GM18868 (cell line): Measurements from ENCODE around the gene TEAD3.

ENCODE experiments used
- ATAC-seq: cut with Tn5 transposase; IDR thresholded peaks from one replicate; pipeline ENCODE4 v1.9.1; 2021; ENCODE audit warnings: mild to moderate bottlenecking, moderate library complexity; ENCODE audit not compliant: unreplicated experiment

Gene TEAD3

GRCh38 chr6:35514587-35514986, 17.7 kb upstream of the TEAD3 start:
- ATAC-seq = no peak

GRCh38 chr6:35512740-35513139, 15.9 kb upstream of the TEAD3 start, which contains the start of gene TULP1:
Gene TULP1, minus strand, starts transcription at chr6:35512896. Its CDS starts 38 bp downstream, at chr6:35512858.
- no peak for ATAC-seq

GRCh38 chr6:35512006-35512405, 15.1 kb upstream of the TEAD3 start:
- no peak for ATAC-seq

GRCh38 chr6:35511562-35511941, 14.7 kb upstream of the TEAD3 start:
- no peak for ATAC-seq

GRCh38 chr6:35510916-35511561, 14.2 kb upstream of the TEAD3 start:
- no peak for ATAC-seq

- no peak for ATAC-seq
Observed at GRCh38 chr6:35508542-35508941, 11.7 kb upstream of the TEAD3 start.

- ATAC-seq = no peak
Observed at GRCh38 chr6:35508027-35508426, 11.1 kb upstream of the TEAD3 start.

GRCh38 chr6:35507221-35507620, 10.3 kb upstream of the TEAD3 start:
- no peak for ATAC-seq

GRCh38 chr6:35506536-35506935, 9.7 kb upstream of the TEAD3 start:
- ATAC-seq = no peak

GRCh38 chr6:35505999-35506412, 9.1 kb upstream of the TEAD3 start:
- ATAC-seq = no peak

- no peak for ATAC-seq
Observed at GRCh38 chr6:35503534-35503933, 6.7 kb upstream of the TEAD3 start.

GRCh38 chr6:35501784-35502183, 4.9 kb upstream of the TEAD3 start:
- no peak for ATAC-seq

GRCh38 chr6:35500782-35501181, 3.9 kb upstream of the TEAD3 start:
- ATAC-seq = no peak

- ATAC-seq = no peak
Observed at GRCh38 chr6:35499372-35499771, 2.5 kb upstream of the TEAD3 start.

GRCh38 chr6:35498422-35499067, 1.7 kb upstream of the TEAD3 start:
- no peak for ATAC-seq

- ATAC-seq = no peak
Observed at GRCh38 chr6:35497571-35498421, 917 bp upstream of the TEAD3 start.

GRCh38 chr6:35496036-35496840, 641 bp downstream of the TEAD3 start:
- no peak for ATAC-seq

- no peak for ATAC-seq
Observed at GRCh38 chr6:35495258-35496035, 1.4 kb downstream of the TEAD3 start.

GRCh38 chr6:35494161-35494563, 2.7 kb downstream of the TEAD3 start:
- ATAC-seq = no peak

- no peak for ATAC-seq
Observed at GRCh38 chr6:35493307-35493983, 3.4 kb downstream of the TEAD3 start.
